NCI-H1417 treated with DMSO at 0.1 percent for 48 hours (cell line): ENCODE results near the gene HAND1.

Experiments used
- DNase-seq: peaks from one replicate; lab custom pipeline; 2025; lab: John Stamatoyannopoulos, UW

Gene HAND1

GRCh38 chr5:154505567-154505966, 27.5 kb upstream of the HAND1 start:
- DNase-seq = no peak

GRCh38 chr5:154503698-154504039, 25.6 kb upstream of the HAND1 start:
- DNase-seq = no peak

GRCh38 chr5:154502180-154502579, 24.2 kb upstream of the HAND1 start:
- DNase-seq = no peak

- DNase-seq = no peak
Measured at GRCh38 chr5:154501566-154501965, 23.5 kb upstream of the HAND1 start.

GRCh38 chr5:154498994-154499393, 21.0 kb upstream of the HAND1 start:
- no peak for DNase-seq

- DNase-seq = no peak
Measured at GRCh38 chr5:154498591-154498990, 20.6 kb upstream of the HAND1 start.

- no peak for DNase-seq
Measured at GRCh38 chr5:154494036-154494435, 16.0 kb upstream of the HAND1 start.

GRCh38 chr5:154493274-154493673, 15.2 kb upstream of the HAND1 start:
- no peak for DNase-seq

- no peak for DNase-seq
Measured at GRCh38 chr5:154491941-154492340, 13.9 kb upstream of the HAND1 start.

- DNase-seq = no peak
Measured at GRCh38 chr5:154487541-154487940, 9.5 kb upstream of the HAND1 start.

GRCh38 chr5:154486427-154486866, 8.4 kb upstream of the HAND1 start:
- peak; percentile 75 for DNase-seq

- no peak for DNase-seq
Measured at GRCh38 chr5:154485850-154486426, 7.9 kb upstream of the HAND1 start.

- no peak for DNase-seq
Measured at GRCh38 chr5:154485096-154485491, 7.1 kb upstream of the HAND1 start.

GRCh38 chr5:154484393-154485095, 6.5 kb upstream of the HAND1 start:
- no peak for DNase-seq

GRCh38 chr5:154483654-154484392, 5.8 kb upstream of the HAND1 start:
- no peak for DNase-seq

- no peak for DNase-seq
Measured at GRCh38 chr5:154482528-154483449, 4.8 kb upstream of the HAND1 start.

- DNase-seq = no peak
Measured at GRCh38 chr5:154481584-154482381, 3.8 kb upstream of the HAND1 start.

GRCh38 chr5:154480847-154481246, 2.8 kb upstream of the HAND1 start:
- DNase-seq = no peak

GRCh38 chr5:154479944-154480750, 2.1 kb upstream of the HAND1 start:
- DNase-seq = no peak

- no peak for DNase-seq
Measured at GRCh38 chr5:154479160-154479943, 1.3 kb upstream of the HAND1 start.
